ENCODE results near the gene FN1. TPM values are rescaled to one million over a fixed set of nuclear protein-coding genes. Genes with fewer than 3 reads are reported as not detected.

FN1 gene
- polyA plus RNA-seq, 1 donor (not counting 4 experiments of a cell fraction or from before 2014, with no cell fraction given): 1,649 TPM

GRCh38 chr2:215383652-215384279 is 52.1 kb downstream of the FN1 start:
- peaks cover 3 to 35% of the 10 kb centered on the region in 2 experiments for H3K36me3 ChIP-seq (ENCODE audit: control insufficient read depth in 2 of 2, extremely low read depth in 1 of 2, insufficient read depth in 2 of 2, low read length in 2 of 2)
- no peak overlapping the region for H3K27ac ChIP-seq (ENCODE audit: control insufficient read depth, insufficient read depth, low read length)
- H4K20me1 ChIP-seq (ENCODE audit: control insufficient read depth, extremely low read depth, insufficient read depth, low read length): no peaks in the 10 kb centered on the region
- FAIRE-seq (no peak), DNase-seq (ENCODE audit: low read depth, low spot score) (no peak)
- TF ChIP-seq EZH2 (IDR thresholded peaks at IDR 0.05; ENCODE audit: low read length): no peak
- TF ChIP-seq CTCF (optimal IDR thresholded peaks at IDR 0.05 in 1 of 3, IDR thresholded peaks at IDR 0.05 in 1 of 3, conservative IDR thresholded peaks at IDR 0.05 in 1 of 3; ENCODE audit: extremely low read depth in 1 of 3, insufficient read depth in 2 of 3, low read length in 3 of 3): no peak
- H3K79me2 ChIP-seq (ENCODE audit: control insufficient read depth, insufficient read depth, low read length): no peaks in the 10 kb centered on the region
- dilution Hi-C loops (cut with MboI; ENCODE audit: extremely low pct_ligation_motif_present, low sequenced_read_pairs): no loop called here
- H3K9ac ChIP-seq (ENCODE audit: control insufficient read depth, extremely low read depth, insufficient read depth, low read length): no peak overlapping the region
- no peak overlapping the region for H2AFZ ChIP-seq (ENCODE audit: control insufficient read depth, low read length)
- no peak overlapping the region for H3K4me3 ChIP-seq (ENCODE audit: control insufficient read depth in 2 of 3, extremely low read depth in 1 of 3, insufficient read depth in 2 of 3, low read depth in 1 of 3, low read length in 3 of 3)
- H3K27me3 ChIP-seq (ENCODE audit: control insufficient read depth, extremely low read depth, insufficient read depth, low read length): no peaks in the 10 kb centered on the region
- H3K9me1 ChIP-seq (ENCODE audit: control insufficient read depth, extremely low read depth, insufficient read depth, low read length): no peaks in the 10 kb centered on the region
- H3K4me1 ChIP-seq (ENCODE audit: control insufficient read depth, extremely low read depth, insufficient read depth, low read length): no peaks in the 10 kb centered on the region
- no peak overlapping the region for H3K4me2 ChIP-seq (ENCODE audit: control insufficient read depth, extremely low read depth, insufficient read depth, low read depth, low read length)
- H3K9me3 ChIP-seq (ENCODE audit: control insufficient read depth, low read depth, low read length): no peaks in the 10 kb centered on the region

GRCh38 chr2:215382480-215382879 is 53.4 kb downstream of the FN1 start:
- H3K36me3 ChIP-seq (ENCODE audit: control insufficient read depth in 2 of 2, extremely low read depth in 1 of 2, insufficient read depth in 2 of 2, low read length in 2 of 2): peaks cover 4 to 37% of the 10 kb centered on the region in 2 experiments
- no peak overlapping the region for H3K4me2 ChIP-seq (ENCODE audit: control insufficient read depth, extremely low read depth, insufficient read depth, low read depth, low read length)
- H3K4me3 ChIP-seq (ENCODE audit: control insufficient read depth in 2 of 3, extremely low read depth in 1 of 3, insufficient read depth in 2 of 3, low read depth in 1 of 3, low read length in 3 of 3): no peak overlapping the region
- dilution Hi-C loops (cut with MboI; ENCODE audit: extremely low pct_ligation_motif_present, low sequenced_read_pairs): no loop called here
- H3K27ac ChIP-seq (ENCODE audit: control insufficient read depth, insufficient read depth, low read length): no peak overlapping the region
- no peaks in the 10 kb centered on the region for H3K79me2 ChIP-seq (ENCODE audit: control insufficient read depth, insufficient read depth, low read length)
- H3K27me3 ChIP-seq (ENCODE audit: control insufficient read depth, extremely low read depth, insufficient read depth, low read length): no peaks in the 10 kb centered on the region
- no peak overlapping the region for H3K9ac ChIP-seq (ENCODE audit: control insufficient read depth, extremely low read depth, insufficient read depth, low read length)
- DNase-seq (ENCODE audit: low read depth, low spot score): no peak
- H2AFZ ChIP-seq (ENCODE audit: control insufficient read depth, low read length): no peak overlapping the region
- FAIRE-seq: no peak
- H3K4me1 ChIP-seq (ENCODE audit: control insufficient read depth, extremely low read depth, insufficient read depth, low read length): no peaks in the 10 kb centered on the region
- H3K9me1 ChIP-seq (ENCODE audit: control insufficient read depth, extremely low read depth, insufficient read depth, low read length): no peaks in the 10 kb centered on the region
- H3K9me3 ChIP-seq (ENCODE audit: control insufficient read depth, low read depth, low read length): no peaks in the 10 kb centered on the region
- no peak for TF ChIP-seq EZH2 (IDR thresholded peaks at IDR 0.05; ENCODE audit: low read length)
- no peak for TF ChIP-seq CTCF (optimal IDR thresholded peaks at IDR 0.05 in 1 of 3, IDR thresholded peaks at IDR 0.05 in 1 of 3, conservative IDR thresholded peaks at IDR 0.05 in 1 of 3; ENCODE audit: extremely low read depth in 1 of 3, insufficient read depth in 2 of 3, low read length in 3 of 3)
- no peaks in the 10 kb centered on the region for H4K20me1 ChIP-seq (ENCODE audit: control insufficient read depth, extremely low read depth, insufficient read depth, low read length)
